ENCODE results near the gene FLVCR2.

GRCh38 chr14:75685910-75686309 lies 107.5 kb downstream of the FLVCR2 start:
- TF ChIP-seq POLR2A (IDR thresholded peaks at IDR 0.05) (no peak), CTCF (IDR thresholded peaks at IDR 0.05) (no peak), POLR2AphosphoS5 (IDR thresholded peaks at IDR 0.05) (no peak), EP300 (IDR thresholded peaks at IDR 0.05) (no peak)
